Left cardiac atrium (tissue), 4 donors: Measurements from ENCODE around the gene DDR1. TPM values are rescaled to one million over a fixed set of nuclear protein-coding genes. Genes with fewer than 3 reads are reported as not detected.
"Not testable (repeated sequence)": the region's sequence is repeated elsewhere in the genome, so short reads cannot be mapped to it uniquely, and the experiment has no call there.

Source experiments
- ATAC-seq, 2 donors: fragments of 200-7000 bp; cut with Tn5 transposase; one replicate each; pipeline ENCODE4 v1.9.1; 2020; ENCODE audit warnings: mild to moderate bottlenecking in 2 of 2, moderate library complexity in 2 of 2
- DNase-seq: peaks from one replicate; pipeline ENCODE4 v3.0.0-alpha.2; 2020
- intact Hi-C, 2 donors: fragments of 100-400 bp; cut with DNase I; formaldehyde crosslinking; loops; one replicate each; pipeline versions ENCODE4 v1.14.1 to v1.15.1; 2022 to 2023
- total RNA-seq, 2 donors: library from RNA; stranded (reverse); fragmentation: NEBNext Ultra II Directional; extraction: Animal tissue kit (Norgen Biotek cat#: 25700); gene quantifications; one replicate each; pipeline ENCODE4 v1.2.1, GENCODE V29; 2021
- donor health status: DM: no; HTN: yes; CAD: no.
- donor health status: DM: no; HTN: yes; CAD: no; lungs with severe emphysema.
- donor health status: DM: yes; HTN: yes; CAD: no.
- donor health status: Dilated cardiomyopathy.

The DDR1 gene
- total RNA-seq, 2 donors from 2014 or later, result 58.4 to 60.2 TPM

DNA sequence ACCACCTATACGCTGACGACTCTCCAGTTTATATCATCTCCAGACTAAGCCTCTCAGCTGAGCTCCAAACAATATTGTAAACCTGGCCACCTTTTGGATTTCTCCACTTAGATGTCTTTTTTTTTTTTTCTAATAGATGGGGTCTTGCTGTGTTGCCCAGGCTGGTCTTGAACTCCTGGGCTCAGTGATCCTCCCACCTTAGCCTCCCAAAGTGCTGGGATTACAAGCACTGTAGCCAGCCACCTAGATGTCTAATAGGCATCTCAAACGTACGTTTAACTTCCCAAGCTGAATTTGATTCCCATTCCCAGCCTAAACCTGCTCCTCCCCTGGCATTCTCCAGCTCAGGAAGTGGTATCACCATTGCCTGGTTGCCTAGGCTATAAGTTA, 5.2 kb downstream of the DDR1 start:
- DNase-seq (no peak), ATAC-seq (no peak)
- intact Hi-C loops, result no loop called here

DNA sequence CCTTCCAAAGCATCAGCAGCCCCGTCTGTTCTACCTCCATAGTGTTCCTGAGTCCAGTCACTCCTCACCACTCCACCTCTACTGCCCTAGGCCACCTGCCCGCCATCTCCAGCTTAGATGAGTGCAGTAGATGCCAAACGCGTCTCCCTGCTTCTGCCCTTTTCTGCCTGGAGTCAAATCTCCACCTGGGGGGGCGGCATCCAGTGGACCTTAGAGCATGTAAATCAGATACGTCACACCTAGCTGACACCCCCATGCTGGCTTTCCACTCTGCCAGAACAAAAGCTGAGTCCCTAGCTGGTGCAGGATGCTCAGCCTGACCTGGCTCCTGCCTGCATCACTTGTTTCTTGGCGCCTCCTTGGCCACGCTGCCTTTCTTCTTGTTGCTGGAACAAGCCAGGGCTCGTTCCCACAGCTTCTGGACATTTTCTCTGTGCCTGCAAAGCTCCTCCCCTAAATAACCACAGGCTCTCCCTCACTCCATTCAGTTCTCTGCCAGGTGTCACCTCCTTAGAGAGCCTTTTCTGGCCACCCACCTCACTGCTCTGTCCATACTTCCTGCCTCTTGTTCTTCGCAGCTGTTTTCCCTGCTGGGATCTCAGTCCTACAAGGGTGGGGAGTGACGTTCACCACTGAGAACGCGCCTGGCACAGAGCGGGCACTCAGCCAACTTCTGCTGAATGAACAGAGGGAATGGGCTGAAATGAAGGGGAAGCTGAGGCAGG, 5.8 kb downstream of the DDR1 start:
- no peak for ATAC-seq
- intact Hi-C loops, result no loop called here
- DNase-seq, result no peak

GRCh38 chr6:30890646-30891449, 6.5 kb downstream of the DDR1 start:
- intact Hi-C loops, result no loop called here
- ATAC-seq (no peak), DNase-seq (no peak)

GRCh38 chr6:30891450-30891723, 7.1 kb downstream of the DDR1 start:
- ATAC-seq, result no peak
- intact Hi-C loops, result no loop called here
- no peak for DNase-seq

GRCh38 chr6:30891816-30892538, 7.7 kb downstream of the DDR1 start:
- ATAC-seq (no peak), DNase-seq (no peak)
- intact Hi-C loops, result no loop called here

DNA sequence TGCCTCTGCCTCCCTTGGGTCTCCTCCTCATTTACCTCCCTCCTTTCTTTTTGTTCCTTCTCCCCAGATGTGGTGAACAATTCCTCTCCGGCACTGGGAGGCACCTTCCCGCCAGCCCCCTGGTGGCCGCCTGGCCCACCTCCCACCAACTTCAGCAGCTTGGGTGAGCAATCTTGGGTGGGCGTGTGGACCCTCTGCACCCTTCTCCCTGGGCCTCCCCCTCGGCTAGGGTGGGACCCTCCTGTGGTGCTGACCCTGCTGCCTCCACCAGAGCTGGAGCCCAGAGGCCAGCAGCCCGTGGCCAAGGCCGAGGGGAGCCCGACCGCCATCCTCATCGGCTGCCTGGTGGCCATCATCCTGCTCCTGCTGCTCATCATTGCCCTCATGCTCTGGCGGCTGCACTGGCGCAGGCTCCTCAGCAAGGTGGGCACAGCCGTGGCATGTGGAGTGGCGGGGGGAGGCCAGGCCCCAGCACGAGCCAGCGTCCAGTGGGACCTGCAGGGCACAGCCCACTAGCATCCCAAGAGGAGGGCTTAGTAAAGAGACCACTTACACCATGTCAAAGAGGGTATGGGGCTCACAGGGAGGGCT, 8.8 kb downstream of the DDR1 start:
- intact Hi-C loops, result no loop called here
- DNase-seq (no peak), ATAC-seq (no peak)

DNA sequence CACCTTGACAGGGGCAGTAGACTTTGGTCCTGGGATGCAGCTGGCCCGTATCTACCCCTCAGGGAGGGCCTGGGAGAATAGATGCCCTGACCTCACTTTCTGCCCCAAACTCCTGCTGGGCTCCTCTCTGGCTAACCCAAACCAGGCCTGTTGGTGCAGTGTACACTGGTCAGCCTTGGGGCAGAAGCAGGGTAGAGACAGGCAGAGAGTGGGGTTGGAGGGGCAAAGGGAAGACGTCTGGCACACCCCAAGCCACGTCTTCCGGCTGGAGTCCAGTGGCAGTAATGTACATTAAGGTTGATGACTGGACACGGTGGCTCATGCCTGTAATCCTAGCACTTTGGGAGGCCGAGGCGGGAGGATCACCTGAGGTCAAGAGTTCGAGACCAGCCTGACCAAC, 9.3 kb downstream of the DDR1 start:
- DNase-seq (no peak), ATAC-seq (no peak)
- intact Hi-C loops, result no loop called here

DNA sequence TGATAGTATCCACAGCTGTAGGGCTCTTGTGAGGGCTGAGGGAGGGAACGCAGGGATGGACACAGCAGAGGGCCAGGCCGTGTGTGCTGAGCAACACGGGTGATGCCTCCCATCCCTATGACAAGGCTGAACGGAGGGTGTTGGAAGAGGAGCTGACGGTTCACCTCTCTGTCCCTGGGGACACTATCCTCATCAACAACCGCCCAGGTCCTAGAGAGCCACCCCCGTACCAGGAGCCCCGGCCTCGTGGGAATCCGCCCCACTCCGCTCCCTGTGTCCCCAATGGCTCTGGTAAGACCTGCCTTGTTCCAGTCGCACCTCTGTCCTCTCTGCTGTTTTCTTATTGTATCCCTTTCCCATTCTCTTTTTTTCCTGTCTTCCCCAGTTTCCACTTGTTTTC, 10.1 kb downstream of the DDR1 start:
- intact Hi-C loops, result no loop called here
- ATAC-seq (no peak), DNase-seq (no peak)

DNA sequence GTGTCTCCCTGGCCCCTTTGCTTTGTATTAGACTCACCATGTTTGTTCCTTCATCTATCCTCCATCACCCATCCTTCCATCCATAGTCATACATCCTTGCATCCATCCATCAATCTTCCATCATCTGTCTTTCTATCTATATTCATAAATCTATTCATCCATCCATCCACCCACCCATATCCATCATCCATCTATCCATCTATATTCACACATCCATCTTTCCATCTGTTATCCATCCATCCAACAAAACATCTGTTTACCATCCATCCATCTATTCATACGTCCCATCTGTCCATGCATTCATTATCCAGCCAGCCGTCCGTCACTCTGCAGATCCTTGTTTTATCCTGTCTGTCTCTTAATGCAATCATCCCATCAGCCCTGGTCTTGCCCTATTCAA, 10.6 kb downstream of the DDR1 start:
- no peak for ATAC-seq
- no peak for DNase-seq

GRCh38 chr6:30895343-30895742, 11.0 kb downstream of the DDR1 start:
- ATAC-seq (no peak), DNase-seq (no peak)
- intact Hi-C loops, result no loop called here

More for the DNA sequence above, 10.6 kb downstream of the DDR1 start:
- intact Hi-C loops, result no loop called here

- ATAC-seq, result no peak
- intact Hi-C loops, result no loop called here
- DNase-seq, result no peak
Measured at GRCh38 chr6:30896541-30896940, 12.2 kb downstream of the DDR1 start.

DNA sequence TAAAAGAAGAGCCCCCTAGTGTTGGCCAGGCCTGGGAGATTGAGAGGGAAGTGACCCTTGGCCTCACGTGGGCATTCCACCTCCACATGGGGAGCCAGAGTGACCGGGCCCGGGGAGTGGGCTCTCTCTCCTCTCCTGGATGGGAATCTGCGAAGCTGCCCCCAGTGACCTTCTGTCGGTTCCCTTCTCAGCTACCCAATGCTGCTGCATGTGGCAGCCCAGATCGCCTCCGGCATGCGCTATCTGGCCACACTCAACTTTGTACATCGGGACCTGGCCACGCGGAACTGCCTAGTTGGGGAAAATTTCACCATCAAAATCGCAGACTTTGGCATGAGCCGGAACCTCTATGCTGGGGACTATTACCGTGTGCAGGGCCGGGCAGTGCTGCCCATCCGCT, 13.6 kb downstream of the DDR1 start:
- ATAC-seq (no peak), DNase-seq (no peak)

GRCh38 chr6:30898750-30899360, 14.5 kb downstream of the DDR1 start:
- intact Hi-C loops, result no loop called here
- ATAC-seq (no peak), DNase-seq (no peak)

More for the DNA sequence above, 13.6 kb downstream of the DDR1 start:
- intact Hi-C loops, result no loop called here

DNA sequence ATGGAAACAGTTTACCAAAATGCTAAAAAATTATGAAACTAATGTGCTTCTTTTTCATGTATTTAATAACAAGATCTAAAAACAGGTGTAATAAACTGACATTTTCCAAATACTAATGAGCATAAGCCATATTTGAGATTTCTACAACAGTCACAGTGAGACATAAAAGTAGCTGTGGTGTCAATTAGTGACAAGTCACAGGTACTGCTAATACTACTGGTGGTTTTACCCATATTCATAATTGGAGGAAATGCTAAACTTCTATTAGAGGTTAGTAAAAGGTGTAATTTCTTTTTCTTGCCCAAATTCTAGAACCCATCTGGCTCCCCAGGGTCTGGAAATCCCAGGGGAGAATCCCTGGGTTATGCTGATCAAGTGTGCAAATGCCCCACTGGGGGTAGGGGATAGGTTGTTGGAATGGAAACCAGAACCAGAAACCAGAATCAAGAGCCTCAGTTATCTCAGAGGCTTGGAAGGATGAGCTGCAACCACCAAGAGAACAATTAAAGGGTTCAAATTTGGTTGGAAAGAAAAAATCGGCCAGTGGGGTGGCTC, 16.6 kb downstream of the DDR1 start:
- no peak for ATAC-seq
- intact Hi-C loops, result no loop called here
- no peak for DNase-seq

DNA sequence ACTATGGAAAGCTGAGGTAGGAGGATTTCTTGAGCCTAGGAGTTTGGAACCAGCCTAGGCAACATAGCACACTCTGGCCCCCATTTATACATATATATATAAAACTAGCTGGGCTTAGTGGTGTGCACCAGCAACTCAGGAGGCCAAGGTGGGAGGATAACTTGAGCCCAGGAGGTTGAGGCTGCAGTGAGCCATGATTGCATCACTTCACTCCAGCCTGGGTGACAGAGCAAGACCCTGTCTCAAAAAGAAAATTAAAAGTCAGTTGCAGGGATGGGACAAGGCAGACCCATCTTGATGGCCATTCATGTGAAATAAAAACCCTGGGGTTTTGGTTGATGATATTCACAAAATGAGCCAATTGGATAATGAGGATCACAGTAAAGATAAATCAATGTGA, 17.1 kb downstream of the DDR1 start:
- ATAC-seq (no peak), DNase-seq (no peak)
- intact Hi-C loops, result no loop called here

GRCh38 chr6:30902196-30902595, 17.9 kb downstream of the DDR1 start:
- intact Hi-C loops, DNase-seq, ATAC-seq: not testable (repeated sequence)

- ATAC-seq, result no peak
- intact Hi-C loops, result no loop called here
- DNase-seq, result no peak
Measured at GRCh38 chr6:30902709-30903108, 18.4 kb downstream of the DDR1 start.

- intact Hi-C loops, result no loop called here
- DNase-seq (no peak), ATAC-seq (no peak)
Measured at GRCh38 chr6:30903236-30903635, 18.9 kb downstream of the DDR1 start.

- ATAC-seq, DNase-seq, intact Hi-C loops: not testable (repeated sequence)
Measured at GRCh38 chr6:30907290-30907757, 23.0 kb downstream of the DDR1 start.
